HCT116 (cell line): ENCODE measurements around the gene ACTG1. TPM values are rescaled to one million over a fixed set of nuclear protein-coding genes. Genes with fewer than 3 reads are reported as not detected.

Source experiments
- ATAC-seq: fragments of 200-7000 bp; cut with Tn5 transposase; 2 replicates; pipeline ENCODE4 v1.9.1; 2020; ENCODE audit warnings: mild to moderate bottlenecking, moderate library complexity
- BruUV-seq: library from RNA; stranded (reverse); fragments of 400-500 nt; replicated peaks from 2 replicates; lab custom pipeline; 2021; lab: Mats Ljungman, UMichigan
- CTCF ChIA-PET: fragments of 300-600 bp; sonication (Branson Sonifier 250); formaldehyde crosslinking; loops from one replicate; lab custom pipeline; 2021; ENCODE audit warnings: antibody characterized with exemption; lab: Charles Lee
- POLR2A ChIA-PET: fragments of 300-600, 350-600 bp; sonication (Branson Sonifier 250); formaldehyde crosslinking; loops from one replicate; lab custom pipeline; 2021; ENCODE audit warnings: antibody characterized with exemption; lab: Charles Lee
- RAD21 ChIA-PET, 2 experiments: fragments of 300-600 bp; sonication (Branson Sonifier 250); formaldehyde crosslinking; loops; one replicate each; lab custom pipeline; 2023; ENCODE audit warnings: low total read pairs in 2 of 2; ENCODE audit not compliant: uncharacterized antibody in 2 of 2, unreplicated experiment in 2 of 2, low non-redundant PET in 1 of 2; lab: Charles Lee
- DNase-seq: peaks from one replicate; pipeline ENCODE4 v3.0.0-alpha.2; 2010; ENCODE audit warnings: low read depth, low spot score
- H2AFZ ChIP-seq: fragments of 200-600 bp; shearing (Covaris generic), sonication (generic); 2 replicates; pipeline ENCODE4 v1.6.1; 2017; ENCODE audit warnings: low read depth, mixed run types, mixed read lengths, antibody characterized with exemption, low read length; ENCODE audit not compliant: poor library complexity, severe bottlenecking
- H3K27ac ChIP-seq: 2 replicates; pipeline ENCODE4 v1.5.1; 2012; ENCODE audit warnings: low read depth, low read length
- H3K27me3 ChIP-seq: fragments of 200-600 bp; sonication (generic); 2 replicates; pipeline ENCODE4 v1.6.1; 2016; ENCODE audit warnings: mixed run types, low read length, mixed read lengths; ENCODE audit not compliant: insufficient read depth
- H3K36me3 ChIP-seq, 2 experiments: fragments of 200-500 bp in 1 of 2; fragments of 200-600 bp in 1 of 2; sonication (Bioruptor generic) in 1 of 2; sonication (generic) in 1 of 2; 2 replicates each; pipeline versions ENCODE4 v1.5.1 to v1.6.1; 2014 to 2016; ENCODE audit warnings: low read length in 2 of 2, inconsistent platforms in 1 of 2, mixed read lengths in 1 of 2, mixed run types in 1 of 2; ENCODE audit not compliant: insufficient read depth in 2 of 2, control insufficient read depth in 1 of 2
- H3K4me1 ChIP-seq, 2 experiments: fragments of 200-600 bp in 1 of 2; sonication (generic) in 1 of 2; 2 replicates each; pipeline versions ENCODE4 v1.5.1 to v1.6.1; 2012 to 2017; ENCODE audit warnings: low read length in 2 of 2, inconsistent platforms in 1 of 2, mild to moderate bottlenecking in 1 of 2, mixed read lengths in 1 of 2, mixed run types in 1 of 2, moderate library complexity in 1 of 2; ENCODE audit not compliant: insufficient read depth in 2 of 2, control insufficient read depth in 1 of 2
- H3K4me2 ChIP-seq: fragments of 200-600 bp; sonication (generic); 2 replicates; pipeline ENCODE4 v1.6.1; 2017; ENCODE audit warnings: mixed run types, low read length, mixed read lengths
- H3K4me3 ChIP-seq, 2 experiments: fragments of 200-600 bp in 1 of 2; sonication (generic) in 1 of 2; replicated peaks in 1 of 2; 2 replicates each; pipeline ENCODE4 v1.5.1; 2011 to 2016; ENCODE audit warnings: low read length in 2 of 2, control low read depth in 1 of 2, low read depth in 1 of 2, mild to moderate bottlenecking in 1 of 2, mixed read lengths in 1 of 2, mixed run types in 1 of 2
- H3K79me2 ChIP-seq: fragments of 200-600 bp; sonication (generic); 2 replicates; pipeline ENCODE4 v1.6.1; 2017; ENCODE audit warnings: mild to moderate bottlenecking, mixed run types, low read length, moderate library complexity, mixed read lengths; ENCODE audit not compliant: insufficient read depth
- H3K9ac ChIP-seq: fragments of 200-600 bp; sonication (generic); 2 replicates; pipeline ENCODE4 v1.6.1; 2016; ENCODE audit warnings: low read length, mixed read lengths
- H3K9me2 ChIP-seq: fragments of 200-600 bp; sonication (generic), shearing (Covaris generic); 2 replicates; pipeline ENCODE4 v1.6.1; 2017; ENCODE audit warnings: mixed run types, mild to moderate bottlenecking, moderate library complexity; ENCODE audit not compliant: insufficient read depth
- H3K9me3 ChIP-seq, 2 experiments: fragments of 200-500 bp in 1 of 2; fragments of 200-600 bp in 1 of 2; sonication (Bioruptor generic) in 1 of 2; sonication (generic) in 1 of 2; 2 replicates each; pipeline ENCODE4 v1.6.1; 2014 to 2017; ENCODE audit warnings: low read length in 2 of 2, mixed read lengths in 2 of 2, inconsistent platforms in 1 of 2, low read depth in 1 of 2, mild to moderate bottlenecking in 1 of 2, mixed run types in 1 of 2, moderate library complexity in 1 of 2; ENCODE audit not compliant: control insufficient read depth in 1 of 2, insufficient read depth in 1 of 2
- H4K20me1 ChIP-seq: fragments of 200-600 bp; sonication (generic), shearing (Covaris generic); 2 replicates; pipeline ENCODE4 v1.6.1; 2017; ENCODE audit warnings: mixed run types, mild to moderate bottlenecking, moderate library complexity; ENCODE audit not compliant: insufficient read depth
- CBX3 ChIP-seq: IDR thresholded peaks from 2 replicates; pipeline ENCODE4 v1.6.1; 2012; ENCODE audit warnings: low read depth
- CTCF ChIP-seq, 3 experiments: fragments of 200-600 bp in 1 of 3; sonication (generic) in 1 of 3; IDR thresholded peaks in 2 of 3; conservative IDR thresholded peaks in 1 of 3; 2 replicates each; pipeline ENCODE4 v1.5.1; 2012 to 2017; ENCODE audit warnings: low read depth in 2 of 3, low read length in 2 of 3, antibody characterized with exemption in 1 of 3, borderline replicate concordance in 1 of 3, control low read depth in 1 of 3, mild to moderate bottlenecking in 1 of 3, mixed read lengths in 1 of 3, mixed run types in 1 of 3, moderate library complexity in 1 of 3; ENCODE audit not compliant: insufficient read depth in 1 of 3
- EGR1 ChIP-seq: IDR thresholded peaks from 2 replicates; pipeline ENCODE4 v1.6.1; 2012; ENCODE audit warnings: low read depth
- ELF1 ChIP-seq: IDR thresholded peaks from 2 replicates; pipeline ENCODE4 v1.6.1; 2012; ENCODE audit warnings: low read depth, borderline replicate concordance
- EZH2 ChIP-seq: fragments of 200-600 bp; sonication (generic); IDR thresholded peaks from 2 replicates; pipeline ENCODE4 v1.6.1; 2017; ENCODE audit warnings: antibody characterized with exemption, mixed run types
- FOSL1 ChIP-seq: IDR thresholded peaks from 2 replicates; pipeline ENCODE4 v1.6.1; 2012; ENCODE audit warnings: low read depth
- SIN3A ChIP-seq: IDR thresholded peaks from 2 replicates; pipeline ENCODE4 v1.6.1; 2012; ENCODE audit warnings: low read depth
- SRF ChIP-seq: IDR thresholded peaks from 2 replicates; pipeline ENCODE4 v1.6.1; 2012; ENCODE audit warnings: low read depth
- TCF7L2 ChIP-seq: IDR thresholded peaks from 2 replicates; pipeline ENCODE4 v1.7.0; 2011; ENCODE audit warnings: borderline replicate concordance, inconsistent platforms; ENCODE audit not compliant: insufficient read depth, insufficient read length; ENCODE audit errors: extremely low read depth
- ZNF274 ChIP-seq: fragments of 200-500 bp; sonication (Bioruptor generic); IDR thresholded peaks from 2 replicates; pipeline ENCODE4 v1.6.1; 2014; ENCODE audit warnings: mild to moderate bottlenecking, low read depth, low read length, inconsistent platforms
- intact Hi-C: fragments of 100-400 bp; cut with micrococcal nuclease; formaldehyde crosslinking; loops from 2 replicates; pipeline ENCODE4 v1.10.0; 2022
- total RNA-seq: library from RNA; stranded (reverse); gene quantifications from one replicate; pipeline ENCODE4 v1.2.1, GENCODE V29; 2021; ENCODE audit not compliant: unreplicated experiment

The ACTG1 gene
- total RNA-seq, 1 experiment from 2014 or later, result 6,223 TPM

GRCh38 chr17:81549031-81549557 is 36.5 kb upstream of the ACTG1 start:
- no peaks in the 10 kb centered on the region for H3K9me2 ChIP-seq
- no peak overlapping the region for H3K9ac ChIP-seq
- peaks cover 44% of the 10 kb centered on the region for H3K79me2 ChIP-seq
- POLR2A ChIA-PET, result no interaction called here
- no peak overlapping the region; the same call in 1 of the 2 replicates for H3K27ac ChIP-seq
- no peaks in the 10 kb centered on the region for H3K9me3 ChIP-seq
- BruUV-seq, result no TSS peak
- CTCF ChIA-PET, result no interaction called here
- H3K4me1 ChIP-seq, result peaks cover 13 to 19% of the 10 kb centered on the region in 2 experiments
- RAD21 ChIA-PET, result no interaction called here
- H3K4me3 ChIP-seq, result no peak overlapping the region
- DNase-seq (no peak), ATAC-seq (no peak)
- H4K20me1 ChIP-seq, result no peaks in the 10 kb centered on the region
- TF ChIP-seq TCF7L2 (no peak), EGR1 (no peak), ZNF274 (no peak), CTCF (IDR thresholded peaks at IDR 0.05 in 2 of 3, conservative IDR thresholded peaks at IDR 0.05 in 1 of 3; ENCODE audit: borderline replicate concordance in 1 of 3, insufficient read depth in 1 of 3, low read depth in 2 of 3, low read length in 2 of 3) (no peak), FOSL1 (no peak), EZH2 (no peak)
- intact Hi-C loops, result no loop called here
- H3K4me2 ChIP-seq, result no peak overlapping the region
- H2AFZ ChIP-seq, result no peak overlapping the region
- peaks cover 23 to 49% of the 10 kb centered on the region in 2 experiments for H3K36me3 ChIP-seq
- H3K27me3 ChIP-seq, result no peaks in the 10 kb centered on the region

- DNase-seq (no peak), ATAC-seq (no peak)
- POLR2A ChIA-PET, result no interaction called here
- no TSS peak for BruUV-seq
- H3K4me3 ChIP-seq, result no peak overlapping the region
- H3K9me3 ChIP-seq, result no peaks in the 10 kb centered on the region
- intact Hi-C loops, result no loop called here
- H3K36me3 ChIP-seq, result peaks cover 27 to 56% of the 10 kb centered on the region in 2 experiments
- RAD21 ChIA-PET, result no interaction called here
- H3K9ac ChIP-seq, result no peak overlapping the region
- H3K79me2 ChIP-seq, result peaks cover 44% of the 10 kb centered on the region
- TF ChIP-seq SIN3A (no peak), SRF (no peak), TCF7L2 (no peak), CBX3 (no peak), ELF1 (no peak), EZH2 (no peak), ZNF274 (no peak)
- TF ChIP-seq, all 23 proteins: peak for 0
- Histone ChIP-seq H4K20me1 (no peaks in the 10 kb centered on the region), H3K4me2 (no peak overlapping the region), H3K27ac (no peak overlapping the region), H3K9me2 (no peaks in the 10 kb centered on the region), H3K27me3 (no peaks in the 10 kb centered on the region), H2AFZ (no peak overlapping the region), H3K4me1 (peaks cover 6 to 8% of the 10 kb centered on the region in 2 experiments; a peak in 2 of 4 replicates)
- CTCF ChIA-PET, result no interaction called here
These were observed 35.0 kb upstream of the ACTG1 start for GRCh38 chr17:81547614-81547982.
